Measurements from ENCODE around the gene MAX. TPM values are rescaled to one million over a fixed set of nuclear protein-coding genes. Genes with fewer than 3 reads are reported as not detected.

Gene MAX
- total RNA-seq, 1 experiment from 2014 or later = 41.4 TPM

- Histone ChIP-seq H3K36me3 (ENCODE audit: control insufficient read depth, insufficient read depth, low read length) (no peaks in the 10 kb centered on the region), H3K27me3 (ENCODE audit: control insufficient read depth, insufficient read depth, low read length) (no peaks in the 10 kb centered on the region), H3K4me1 (ENCODE audit: control insufficient read depth, insufficient read depth, low read length) (no peaks in the 10 kb centered on the region), H3K9me3 (ENCODE audit: control insufficient read depth, insufficient read depth, low read depth, low read length) (no peaks in the 10 kb centered on the region), H3K4me3 (ENCODE audit: low read depth in 2 of 2, low read length in 2 of 2) (no peak overlapping the region), H3K27ac (ENCODE audit: low read length) (no peak overlapping the region)
- in situ Hi-C loops (cut with HindIII; ENCODE audit: low pct_unique_long_range_greater_than_20kb, low sequenced_read_pairs) = no loop called here
- intact Hi-C loops (cut with micrococcal nuclease; ENCODE audit: unreplicated experiment) = no loop called here
- ChIA-PET POLR2A (no interaction called here), CTCF (no interaction called here)
- no peak for ATAC-seq
- BruUV-seq (replicated peaks) = no TSS peak
- no peak for DNase-seq (ENCODE audit: low read depth, low spot score)
- TF ChIP-seq REST (IDR thresholded peaks at IDR 0.05; ENCODE audit: insufficient read depth in 1 of 2, low read depth in 2 of 2, low read length in 1 of 2) (no peak), POLR2AphosphoS5 (IDR thresholded peaks at IDR 0.05; ENCODE audit: low read depth, low read length) (no peak), TCF7L2 (IDR thresholded peaks at IDR 0.05; ENCODE audit: low read depth, low read length) (no peak), SIN3A (IDR thresholded peaks at IDR 0.05; ENCODE audit: borderline replicate concordance, insufficient read depth, low read depth, low read length) (no peak), CTCF (IDR thresholded peaks at IDR 0.05) (no peak)
Observed at GRCh38 chr14:65141523-65141922, 39.2 kb upstream of the MAX start.

DNA sequence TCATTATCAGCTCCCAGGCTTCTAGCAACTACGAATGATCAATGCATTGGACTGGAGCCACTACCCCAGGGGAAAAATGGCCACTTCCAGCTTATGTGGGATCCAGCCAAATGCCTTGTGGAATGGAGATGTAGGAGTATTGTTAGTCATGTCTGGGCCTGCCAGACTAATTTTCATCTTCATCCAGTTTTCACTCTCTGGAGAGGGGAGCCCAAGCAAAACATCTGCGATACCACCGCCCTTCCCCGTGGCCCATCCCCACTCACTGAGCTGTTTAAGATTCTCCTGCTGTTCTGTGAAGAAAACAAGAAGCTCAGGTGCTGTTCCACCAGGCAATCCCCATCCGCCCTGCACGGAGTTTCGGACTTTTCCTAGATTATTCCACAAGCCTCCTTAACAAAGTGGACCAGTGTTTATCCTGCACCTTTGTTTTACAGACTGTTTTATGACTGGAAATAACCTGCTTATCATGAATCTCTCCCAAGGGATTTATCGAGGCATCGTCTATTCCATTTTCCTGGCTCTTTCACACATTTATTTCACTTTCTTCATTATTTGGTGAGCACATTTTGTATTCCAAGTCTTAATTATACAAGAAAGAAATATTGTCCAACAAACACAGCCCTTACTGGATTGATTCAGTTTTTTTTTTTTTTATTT is 35.5 kb upstream of the MAX start:
- no peak overlapping the region for H3K27ac ChIP-seq (ENCODE audit: low read length)
- intact Hi-C loops (cut with micrococcal nuclease; ENCODE audit: unreplicated experiment) (no loop called here), in situ Hi-C loops (cut with HindIII; ENCODE audit: low pct_unique_long_range_greater_than_20kb, low sequenced_read_pairs) (no loop called here)
- no peaks in the 10 kb centered on the region for H3K4me1 ChIP-seq (ENCODE audit: control insufficient read depth, insufficient read depth, low read length)
- DNase-seq (ENCODE audit: low read depth, low spot score) (no peak), ATAC-seq (no peak)
- no peak overlapping the region for H3K4me3 ChIP-seq (ENCODE audit: low read depth in 2 of 2, low read length in 2 of 2)
- no peaks in the 10 kb centered on the region for H3K27me3 ChIP-seq (ENCODE audit: control insufficient read depth, insufficient read depth, low read length)
- no peaks in the 10 kb centered on the region for H3K9me3 ChIP-seq (ENCODE audit: control insufficient read depth, insufficient read depth, low read depth, low read length)
- H3K36me3 ChIP-seq (ENCODE audit: control insufficient read depth, insufficient read depth, low read length) = no peaks in the 10 kb centered on the region
- POLR2A ChIA-PET = no interaction called here
- no TSS peak for BruUV-seq (replicated peaks)
- CTCF ChIA-PET = no interaction called here
- TF ChIP-seq SIN3A (IDR thresholded peaks at IDR 0.05; ENCODE audit: borderline replicate concordance, insufficient read depth, low read depth, low read length) = no peak
- no peak for TF ChIP-seq TCF7L2 (IDR thresholded peaks at IDR 0.05; ENCODE audit: low read depth, low read length)
- no peak for TF ChIP-seq CTCF (IDR thresholded peaks at IDR 0.05)
